HTR-8/SVneo (cell line): Measurements from ENCODE around the gene TAF3.

Experiments
- DNase-seq: peaks from one replicate; pipeline ENCODE4 v3.0.0; 2011; ENCODE audit warnings: low spot score, mixed read lengths; ENCODE audit not compliant: insufficient read length
- FAIRE-seq: peaks from 2 replicates; lab custom pipeline; 2011; peaks lifted over from hg19 to GRCh38; lab: Jason Lieb, UNC

Gene TAF3

DNA sequence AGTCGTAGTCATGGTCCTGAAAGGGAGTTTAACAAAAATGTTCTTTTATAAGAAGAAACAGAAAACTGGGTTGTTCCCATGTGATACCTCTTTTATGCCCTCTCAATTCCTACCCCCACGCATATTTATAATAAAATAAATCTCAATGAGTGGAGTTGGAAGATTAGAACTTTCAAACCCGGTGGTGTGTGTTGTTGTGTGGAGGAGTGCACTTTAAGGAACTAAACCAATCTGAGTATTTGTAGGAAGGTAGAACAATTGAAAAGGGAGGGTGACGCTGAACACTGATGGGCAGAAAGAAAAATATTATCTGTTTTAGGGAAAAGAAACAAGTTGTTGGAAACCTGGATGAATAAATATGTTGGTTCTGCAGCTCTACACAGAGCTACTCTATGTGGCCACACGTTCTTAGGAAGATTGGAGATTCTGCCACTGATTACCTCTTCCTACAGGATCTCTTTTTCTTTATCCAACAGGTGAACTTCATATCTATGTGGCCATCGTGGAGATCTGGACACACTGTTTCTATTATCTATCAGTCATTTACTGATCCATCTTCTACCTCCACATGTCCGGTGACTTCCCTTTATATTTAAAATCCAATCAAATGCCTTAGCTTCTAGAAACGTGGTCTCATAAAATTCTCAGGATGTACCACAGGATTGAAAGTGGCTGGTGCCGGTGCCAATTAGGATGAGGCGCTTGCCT lies 223.1 kb downstream of the TAF3 start:
- no peak for FAIRE-seq

DNA sequence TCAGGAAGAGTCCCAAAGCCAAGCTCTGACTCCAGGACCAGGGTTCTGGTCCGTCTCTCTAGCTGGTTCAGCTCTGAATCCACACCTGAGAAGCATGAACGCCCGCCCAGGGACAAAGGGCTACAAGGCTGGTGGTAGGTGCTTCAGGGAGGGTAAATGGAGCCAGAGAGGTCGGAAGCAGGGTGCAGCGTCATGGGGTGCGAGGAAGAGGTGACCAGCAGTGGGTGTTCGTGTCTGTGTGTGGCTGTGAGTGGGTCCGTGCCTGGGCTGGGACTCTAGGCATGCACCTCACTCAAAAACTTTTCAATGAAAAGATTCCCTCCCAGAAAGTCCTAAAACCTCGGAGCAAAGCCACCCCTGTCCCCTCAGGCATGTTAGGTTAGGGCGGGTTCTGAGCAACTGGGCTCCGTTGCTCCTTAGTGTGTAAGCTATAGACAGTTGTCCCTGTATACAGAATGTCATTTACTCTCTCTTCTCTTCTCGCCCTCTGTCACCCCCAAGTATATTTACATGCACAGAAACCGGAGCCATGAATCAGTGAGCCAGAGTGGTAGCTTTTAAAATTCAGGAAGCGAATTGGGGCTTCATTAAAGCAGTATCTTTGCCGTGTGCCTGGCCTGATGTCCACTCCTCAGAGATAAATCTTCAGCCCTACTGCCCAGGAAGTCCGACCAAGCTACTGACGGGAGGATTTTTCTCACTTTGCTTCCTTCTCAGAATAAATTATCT lies 223.9 kb downstream of the TAF3 start:
- DNase-seq (no peak), FAIRE-seq (no peak)

More for the DNA sequence above, 223.1 kb downstream of the TAF3 start:
- no peak for DNase-seq

DNA sequence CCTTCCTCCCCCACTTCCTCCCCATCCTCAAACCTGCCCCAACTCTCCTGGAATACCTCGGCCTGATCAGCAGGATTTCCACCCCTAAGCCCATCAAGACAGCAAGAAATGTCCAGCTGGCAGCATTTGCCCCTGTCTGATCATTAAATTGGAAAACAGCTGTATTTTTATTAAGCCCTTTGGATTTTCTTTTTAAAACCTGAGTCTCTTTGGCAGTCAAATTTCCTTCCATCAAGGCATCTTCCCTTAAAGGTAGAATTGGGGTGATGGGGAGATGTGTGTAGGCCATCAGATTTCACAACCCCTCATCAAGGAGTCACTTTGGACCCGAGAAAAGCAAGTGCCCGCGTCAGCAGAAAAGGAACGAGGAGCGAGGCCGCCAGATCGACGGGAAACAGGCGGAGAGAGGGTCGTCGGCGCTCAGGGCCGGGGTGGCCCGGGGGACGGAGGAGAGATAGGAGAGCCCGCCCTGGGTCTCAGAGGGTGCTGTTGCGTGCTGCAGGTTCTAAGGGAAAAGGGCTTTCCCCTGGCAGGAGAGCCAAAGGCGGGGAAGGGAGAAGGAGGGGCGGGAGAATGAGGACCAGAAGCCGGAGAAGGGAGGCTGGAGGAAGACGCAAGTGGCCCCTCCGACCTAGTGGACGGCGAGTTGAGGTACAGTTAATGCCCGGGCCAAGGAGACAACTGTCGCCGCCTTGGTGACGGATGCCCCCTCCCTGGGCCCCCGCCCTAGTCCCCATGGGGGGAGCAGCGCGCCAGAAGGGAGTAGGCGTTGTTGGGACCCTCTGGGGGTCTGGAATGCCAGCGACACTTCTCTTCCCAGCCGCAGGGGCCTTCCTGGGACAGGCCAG lies 224.6 kb downstream of the TAF3 start:
- FAIRE-seq: no peak

DNA sequence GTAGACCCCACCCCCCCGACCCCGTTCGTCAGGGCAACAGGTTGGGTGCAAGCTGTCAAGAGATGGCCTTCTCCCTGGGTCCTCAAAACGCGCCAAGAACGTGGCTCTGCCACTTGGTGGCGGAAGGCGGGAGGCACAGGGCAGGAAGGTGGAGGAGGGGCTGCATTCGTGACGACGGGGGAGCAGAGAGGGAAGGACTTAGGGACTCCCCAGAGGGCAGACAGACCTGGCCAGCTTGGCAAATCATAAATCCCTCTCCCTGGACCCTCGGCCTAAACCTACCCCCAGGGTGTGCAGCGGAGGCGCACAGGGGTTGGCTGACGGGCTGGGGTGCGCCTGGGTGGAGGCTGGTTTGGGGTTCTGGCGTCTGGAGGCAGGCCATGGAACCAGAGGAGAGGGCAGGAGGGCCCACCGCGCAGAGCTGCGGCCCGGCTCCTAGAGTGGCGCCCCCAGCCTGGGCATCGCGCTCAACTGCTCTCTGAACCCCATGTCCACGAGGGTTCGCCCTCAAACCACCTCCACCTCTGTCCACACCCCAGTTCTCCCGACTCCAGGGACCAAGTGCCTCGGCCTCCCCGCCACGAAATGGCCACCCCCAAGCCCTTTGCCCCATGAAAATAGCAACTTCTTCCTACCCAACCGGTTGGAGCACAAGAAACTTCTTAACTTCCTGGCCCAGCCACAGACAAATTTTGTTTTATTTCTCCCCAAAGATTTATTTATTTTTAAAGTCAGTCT lies 225.4 kb downstream of the TAF3 start:
- FAIRE-seq (no peak), DNase-seq (no peak)

More for the DNA sequence above, 224.6 kb downstream of the TAF3 start:
- DNase-seq: no peak

DNA sequence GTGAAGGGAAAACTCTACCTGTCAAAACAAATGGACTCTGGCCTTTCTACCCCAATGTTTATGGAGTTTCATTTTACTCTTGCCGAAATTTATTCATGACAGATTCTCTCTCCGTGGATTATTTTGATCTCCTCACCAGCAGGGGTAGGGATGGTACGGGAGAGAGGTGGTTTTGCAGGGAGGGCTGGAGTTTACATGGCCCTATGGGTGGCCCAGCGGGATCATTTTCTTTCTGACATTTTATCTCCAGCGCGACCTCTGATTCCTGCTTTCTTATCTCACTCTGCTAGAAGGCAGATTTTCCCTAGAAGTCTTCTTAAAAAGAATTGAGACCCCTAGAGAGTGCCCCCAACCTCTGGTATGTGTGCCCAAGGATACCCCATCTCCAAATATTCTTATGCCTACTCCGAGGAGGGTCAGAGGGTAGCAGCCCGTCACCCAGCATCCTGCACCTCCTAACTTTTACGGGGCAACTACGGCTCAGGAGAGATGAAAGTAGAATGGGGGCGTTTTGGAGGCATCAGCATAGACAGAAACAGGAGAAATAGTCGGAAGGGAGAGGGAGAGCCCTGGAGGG lies 226.1 kb downstream of the TAF3 start:
- no peak for FAIRE-seq
- DNase-seq: no peak

DNA sequence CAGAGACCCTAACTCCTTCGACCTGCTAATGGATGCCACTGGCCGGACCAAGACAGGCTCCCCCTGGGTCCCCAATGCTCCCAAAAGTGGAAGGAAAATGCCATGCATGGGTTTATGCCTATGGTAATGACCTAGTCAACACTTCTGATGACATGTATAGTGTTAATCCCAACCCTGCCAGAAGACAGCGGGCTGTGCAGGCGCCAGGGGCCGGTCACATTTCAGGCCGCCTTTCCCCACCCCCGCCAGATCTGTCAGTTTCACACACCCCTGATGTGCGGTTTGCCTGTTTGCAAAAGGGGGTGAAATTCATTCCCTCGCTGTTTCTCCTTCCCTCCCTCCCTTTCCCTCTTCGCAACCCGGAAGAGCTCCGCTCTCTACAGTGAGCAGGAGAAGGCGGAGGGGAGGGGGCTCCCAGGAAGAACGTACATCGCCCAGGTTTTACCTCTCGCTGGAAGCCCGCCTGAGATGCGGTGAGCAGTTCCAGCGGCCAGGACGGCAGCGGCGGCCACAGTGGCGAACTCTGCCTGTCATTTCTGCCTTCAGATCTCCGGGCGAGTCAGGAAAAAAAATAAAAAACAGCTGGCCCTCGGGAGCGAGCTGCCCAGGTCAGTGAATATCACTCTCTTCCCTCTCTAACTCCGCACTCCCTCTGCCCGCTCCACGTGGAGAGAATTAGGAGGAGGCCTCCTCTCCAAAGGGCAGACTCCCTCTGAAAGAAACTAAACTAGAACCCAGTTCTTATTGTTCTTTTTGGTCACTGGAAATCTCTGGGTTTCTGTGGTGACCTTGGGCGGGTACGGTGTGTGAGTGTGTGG lies 226.8 kb downstream of the TAF3 start:
- DNase-seq: no peak
- FAIRE-seq: no peak

DNA sequence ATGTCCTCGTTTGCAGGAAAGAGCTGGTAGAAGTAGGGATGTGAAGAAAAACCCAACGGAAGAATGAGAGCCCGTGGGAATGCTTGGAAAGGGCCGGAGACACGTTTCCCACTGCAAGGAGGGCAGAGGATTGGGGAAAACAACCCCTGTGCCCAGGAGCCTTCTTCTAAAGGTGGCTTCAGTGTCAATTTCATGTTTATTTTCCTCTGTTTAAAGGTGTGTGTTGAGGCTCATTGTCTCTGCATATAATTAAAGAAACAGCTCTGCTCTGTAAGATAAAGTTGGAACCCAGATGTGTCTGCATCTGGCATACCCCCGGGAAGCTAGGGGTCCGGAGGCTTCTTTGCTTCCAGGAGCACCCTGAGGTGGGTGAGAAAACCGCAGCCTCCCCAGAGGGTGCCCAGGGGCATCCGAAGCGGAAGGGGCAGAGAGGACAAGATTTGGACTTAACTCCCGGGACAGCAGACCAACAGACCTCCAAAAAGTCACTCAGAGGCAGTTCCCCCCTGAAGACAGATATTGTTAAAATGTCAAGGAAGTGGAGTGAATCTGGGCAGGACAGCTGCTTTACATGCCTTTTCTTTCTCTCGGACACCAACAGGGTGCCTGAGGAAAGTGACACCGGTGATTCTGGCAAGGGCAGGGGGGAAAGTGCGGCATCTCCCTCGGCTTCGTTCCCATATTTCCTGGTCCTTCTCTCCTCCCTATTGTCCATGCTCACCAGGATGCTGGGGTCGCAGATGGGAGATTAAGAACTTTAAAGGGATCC lies 227.6 kb downstream of the TAF3 start:
- DNase-seq (no peak), FAIRE-seq (no peak)

DNA sequence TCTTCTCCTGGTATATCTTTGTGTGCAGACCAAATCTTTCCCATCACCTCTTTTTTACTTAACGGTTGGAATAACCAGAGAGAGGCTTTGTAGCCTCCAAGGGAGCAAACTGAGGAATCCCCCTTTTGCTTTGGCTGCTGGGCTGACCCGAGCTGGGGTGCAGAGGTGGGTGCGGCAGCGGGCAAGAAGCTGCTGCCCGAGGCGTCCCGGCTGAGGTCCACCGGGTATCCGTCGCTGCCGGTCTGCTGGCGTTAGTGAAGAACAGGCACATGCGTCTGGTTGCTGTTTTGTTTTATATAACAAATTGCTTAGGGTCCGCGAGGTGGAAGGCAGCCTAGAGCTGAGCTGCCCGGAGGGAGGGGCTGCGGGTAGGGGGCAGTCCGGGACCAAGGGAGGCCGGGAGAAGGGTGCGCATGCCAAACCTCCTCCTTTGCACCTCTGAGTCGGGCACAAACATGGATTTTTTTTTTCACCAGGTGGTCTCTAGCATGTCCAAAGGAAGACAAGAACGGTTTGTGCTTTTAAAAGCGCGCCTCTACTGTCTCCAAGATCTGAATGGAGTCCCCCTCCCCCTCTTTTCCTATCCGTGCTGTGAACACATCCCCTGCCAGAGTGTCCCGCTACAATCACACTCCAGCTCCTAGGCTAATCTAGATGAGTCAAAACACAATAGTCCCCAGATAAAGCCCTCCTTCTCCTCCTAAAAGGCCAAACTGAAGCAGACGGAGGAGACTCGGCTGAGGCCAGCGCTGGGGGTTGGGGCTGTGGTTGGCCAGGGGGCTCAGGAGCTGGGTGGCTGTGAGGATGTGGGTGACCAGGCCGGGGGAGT lies 229.4 kb downstream of the TAF3 start:
- FAIRE-seq (no peak), DNase-seq (no peak)

DNA sequence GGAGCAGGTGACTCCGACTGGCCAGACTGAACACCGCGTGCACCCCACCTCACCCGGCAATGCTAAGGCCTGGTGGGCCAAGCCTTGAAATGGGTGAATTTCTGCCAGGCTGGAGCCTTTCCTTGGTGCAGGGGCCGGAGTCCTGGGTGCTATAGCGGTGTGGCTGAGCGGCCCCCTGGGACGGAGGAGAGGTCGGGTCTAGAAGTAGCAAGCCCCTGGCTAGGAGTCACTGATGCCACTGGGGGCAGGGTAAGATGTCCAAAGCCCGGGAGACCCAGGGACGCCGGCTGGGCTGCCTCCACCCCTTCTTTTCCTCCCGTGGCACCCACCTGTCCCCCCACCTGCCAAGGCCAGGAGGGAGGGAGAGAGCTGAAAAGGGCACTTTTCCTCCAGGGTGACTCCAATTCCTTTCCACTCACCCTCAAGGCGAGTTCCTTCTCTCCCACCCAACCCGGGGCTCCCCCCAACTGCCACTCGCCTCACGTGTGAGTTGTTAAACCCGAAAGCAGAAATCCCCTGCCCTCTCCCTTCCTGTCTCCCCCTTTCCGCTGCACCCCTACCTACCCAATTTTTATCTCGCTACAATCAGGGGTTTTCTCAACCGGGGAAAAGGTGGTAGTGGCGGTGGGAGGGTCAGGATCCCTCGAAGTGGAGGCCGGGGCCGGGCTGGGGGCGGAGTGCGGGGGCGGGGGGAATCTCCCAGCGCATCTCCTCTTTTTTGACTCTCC lies 230.1 kb downstream of the TAF3 start:
- DNase-seq (no peak), FAIRE-seq (no peak)

DNA sequence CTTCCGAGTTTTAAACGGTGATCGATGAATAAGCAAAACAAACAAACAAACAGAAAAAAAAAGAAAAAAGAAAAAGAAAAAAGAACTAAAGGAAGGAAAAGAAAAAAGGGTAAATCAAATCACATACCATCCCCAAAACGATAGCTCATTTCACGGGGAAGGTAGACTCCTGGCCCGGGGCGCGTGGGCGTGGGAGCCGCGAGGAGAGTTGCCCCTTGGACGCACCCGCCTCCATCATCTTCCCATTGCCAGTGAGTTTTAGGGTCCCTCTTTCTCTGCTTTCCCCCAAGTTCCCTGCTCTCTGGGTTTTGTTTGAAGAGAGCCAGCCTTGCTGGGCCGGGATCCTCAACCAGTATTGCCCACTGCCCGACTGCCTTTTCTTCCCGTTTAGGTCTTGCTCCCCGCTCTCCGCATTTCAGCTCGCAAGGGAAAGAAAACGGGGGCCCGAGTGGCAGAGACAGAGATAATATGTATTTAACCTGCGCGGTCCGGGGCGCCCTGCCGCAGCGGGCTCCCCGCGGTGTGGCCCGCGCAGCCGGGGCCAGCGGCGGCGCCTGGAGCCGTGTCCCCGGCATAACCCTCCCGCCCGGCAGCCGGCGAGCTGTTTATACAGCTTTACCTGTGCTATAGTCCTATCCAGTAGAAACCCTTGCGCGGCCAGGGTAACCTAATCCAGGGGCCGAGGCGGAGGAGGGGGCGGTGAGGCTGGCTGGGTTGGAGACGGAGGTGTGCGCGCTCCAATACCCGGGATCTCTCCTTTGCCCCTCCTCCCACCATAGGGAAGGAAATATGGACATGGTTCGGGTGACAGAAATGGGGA lies 230.9 kb downstream of the TAF3 start:
- DNase-seq: no peak
- FAIRE-seq: no peak

DNA sequence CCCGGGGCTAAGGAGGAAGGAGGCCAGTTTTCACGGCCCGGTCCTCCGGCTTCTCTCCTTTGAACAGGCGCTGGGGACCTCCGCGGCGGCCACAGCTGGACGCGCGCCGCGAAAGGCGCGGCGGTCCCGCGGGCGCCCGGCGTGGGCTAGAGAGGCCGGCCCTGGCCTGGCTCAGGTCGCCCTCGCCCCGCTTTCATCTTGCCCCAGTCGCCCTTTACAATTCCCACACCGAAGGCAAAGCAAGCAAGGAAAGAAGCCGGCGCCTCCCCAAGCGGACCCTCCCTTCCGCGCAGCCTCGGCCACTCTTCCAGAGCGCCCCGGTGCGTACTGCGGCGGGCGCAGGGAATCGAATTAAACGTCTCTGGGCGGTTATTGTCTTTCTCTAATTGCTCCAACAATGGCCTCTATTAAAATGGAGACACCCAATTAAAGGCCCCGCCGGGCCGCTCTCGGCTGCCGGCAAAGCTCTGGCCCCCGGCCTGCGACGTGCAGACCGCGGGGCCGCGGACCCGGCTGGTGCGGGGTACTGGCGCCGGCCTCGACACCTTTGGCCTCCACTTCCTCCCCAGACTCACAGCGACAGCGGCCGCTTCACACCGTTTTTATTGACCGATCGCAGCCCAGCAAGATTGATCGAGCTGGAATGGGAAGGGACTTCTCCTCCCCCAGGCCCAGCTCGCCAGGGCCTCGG lies 231.7 kb downstream of the TAF3 start:
- DNase-seq: no peak
- no peak for FAIRE-seq

DNA sequence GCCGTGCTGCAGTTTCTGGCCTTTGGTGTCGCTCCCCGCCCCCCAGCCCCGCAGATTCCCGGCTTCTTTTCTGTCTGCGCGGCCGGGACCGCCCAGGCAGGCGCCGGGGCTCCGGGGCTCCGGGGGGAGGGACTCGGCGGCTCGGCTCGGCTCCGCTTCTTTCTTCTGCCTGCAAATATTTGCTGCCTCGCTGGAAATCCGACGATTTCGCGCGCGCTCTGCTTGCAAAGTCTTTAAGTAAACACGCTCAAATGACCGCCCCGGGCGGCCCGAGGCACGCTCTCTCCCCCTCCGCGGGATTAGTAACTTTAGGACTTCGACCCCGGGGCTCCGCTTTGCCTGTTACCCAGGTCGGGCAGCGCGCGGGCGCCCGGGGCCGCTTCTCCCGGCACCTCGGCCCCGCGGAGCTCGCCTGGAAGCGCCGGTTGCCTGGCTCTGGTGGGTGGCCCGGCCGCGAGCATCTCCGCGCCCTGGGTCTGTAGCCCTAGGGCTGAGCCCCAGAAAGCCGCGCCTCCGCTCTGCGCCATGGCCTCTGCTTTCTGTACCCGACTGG lies 232.3 kb downstream of the TAF3 start:
- FAIRE-seq (no peak), DNase-seq (no peak)

DNA sequence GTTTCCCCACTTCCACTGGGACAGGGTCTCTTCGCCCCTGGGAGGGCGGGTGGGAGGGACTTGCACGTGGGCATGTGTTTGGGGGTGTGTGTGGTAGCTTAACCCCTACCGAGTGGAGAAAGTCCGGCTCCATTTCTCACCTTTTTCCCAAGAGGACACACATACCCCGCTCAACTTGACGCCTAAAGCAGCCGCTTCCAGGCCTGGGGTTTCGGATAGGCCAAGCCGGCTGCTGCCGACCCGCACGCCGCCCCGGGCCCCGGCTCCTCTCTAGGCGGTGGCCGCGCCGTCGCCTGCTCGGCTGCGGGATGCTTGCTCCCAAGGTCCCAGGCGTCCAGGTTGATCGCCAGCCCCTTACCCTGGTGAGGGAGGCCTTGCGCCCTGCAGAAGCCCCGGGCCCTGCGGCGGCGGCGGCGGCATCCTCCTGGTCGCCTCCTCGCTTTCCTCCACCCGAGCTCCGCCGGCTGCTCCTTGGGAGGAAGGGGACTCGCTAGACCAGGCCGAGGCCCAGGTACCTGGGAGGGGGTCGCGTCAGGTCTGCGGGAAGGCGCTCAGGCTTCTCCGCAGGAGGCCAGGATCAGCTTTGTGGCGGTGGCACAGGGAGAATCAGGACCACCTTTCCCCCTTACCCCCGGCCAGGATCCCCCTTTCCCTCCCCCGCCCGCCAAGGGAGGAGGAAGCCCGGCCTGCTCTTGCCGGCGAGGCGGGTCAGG lies 233.0 kb downstream of the TAF3 start:
- FAIRE-seq (no peak), DNase-seq (no peak)

DNA sequence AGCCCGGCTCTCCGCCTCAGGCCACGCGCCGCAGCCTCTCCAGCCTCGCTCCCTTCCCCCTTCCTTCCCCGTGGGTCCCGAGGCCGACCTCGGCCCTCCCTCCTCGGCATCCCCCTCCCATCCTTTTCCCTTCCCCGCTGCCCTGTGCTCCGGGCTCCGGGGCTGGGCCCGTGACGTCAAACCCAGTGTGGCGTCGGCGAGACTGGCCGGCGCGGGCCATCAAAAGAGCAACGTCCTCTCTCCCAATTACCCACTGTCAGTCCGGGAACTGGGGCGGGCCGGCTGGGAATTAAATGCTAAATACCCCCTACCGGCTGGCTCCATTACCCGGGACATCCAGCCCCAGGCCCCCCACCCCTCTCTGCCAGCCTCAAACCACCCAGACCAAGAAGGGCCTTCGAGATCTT lies 233.5 kb downstream of the TAF3 start:
- FAIRE-seq (no peak), DNase-seq (no peak)
